Endothelial cell of umbilical vein (primary cell): ENCODE results near the gene HAGH. TPM values are rescaled to one million over a fixed set of nuclear protein-coding genes. Genes with fewer than 3 reads are reported as not detected.

Experiments used
- BruUV-seq: library from RNA; stranded (reverse); fragments of 400-500 nt; replicated peaks from 2 replicates; lab custom pipeline; 2021; lab: Mats Ljungman, UMichigan
- CTCF ChIA-PET: fragments of 300-600, 350-600 bp; sonication (Branson Sonifier 250); formaldehyde crosslinking; loops from one replicate; lab custom pipeline; 2021; ENCODE audit warnings: antibody characterized with exemption, inconsistent platforms; lab: Charles Lee
- POLR2A ChIA-PET: fragments of 300-600, 350-600 bp; sonication (Branson Sonifier 250); formaldehyde crosslinking; loops from one replicate; lab custom pipeline; 2021; ENCODE audit warnings: antibody characterized with exemption, inconsistent platforms; lab: Charles Lee
- DNase-seq: peaks from one replicate; pipeline ENCODE4 v3.0.0-alpha.2; 2011; ENCODE audit warnings: low read depth, low spot score
- FAIRE-seq: peaks from 2 replicates; lab custom pipeline; 2011; peaks lifted over from hg19 to GRCh38; lab: Jason Lieb, UNC
- H2AFZ ChIP-seq: 2 replicates; pipeline ENCODE4 v1.6.0; 2012; ENCODE audit warnings: low read depth, low read length, control low read depth, inconsistent platforms
- H3K27ac ChIP-seq: 2 replicates; pipeline ENCODE4 v1.5.1; 2011; ENCODE audit warnings: low read depth, mild to moderate bottlenecking, control low read depth, low read length, moderate library complexity; ENCODE audit not compliant: insufficient read depth
- H3K27me3 ChIP-seq, 2 experiments: 2 replicates each; pipeline versions ENCODE4 v1.6.0 to v1.6.1; 2011; ENCODE audit warnings: low read length in 2 of 2, mixed read lengths in 1 of 2; ENCODE audit not compliant: control insufficient read depth in 2 of 2, insufficient read depth in 2 of 2
- H3K36me3 ChIP-seq, 2 experiments: 2 replicates in 1 of 2; 3 replicates in 1 of 2; pipeline ENCODE4 v1.5.1; 2011; ENCODE audit warnings: low read length in 2 of 2, mild to moderate bottlenecking in 1 of 2, moderate library complexity in 1 of 2; ENCODE audit not compliant: control insufficient read depth in 2 of 2, insufficient read depth in 2 of 2; ENCODE audit errors: extremely low read depth in 1 of 2
- H3K4me1 ChIP-seq: 3 replicates; pipeline ENCODE4 v1.5.1; 2011; ENCODE audit warnings: mild to moderate bottlenecking, low read length; ENCODE audit not compliant: control insufficient read depth, insufficient read depth; ENCODE audit errors: extremely low read depth
- H3K4me2 ChIP-seq: 2 replicates; pipeline ENCODE4 v1.6.1; 2011; ENCODE audit warnings: low read length, control low read depth, mixed read lengths; ENCODE audit not compliant: insufficient read depth
- H3K4me3 ChIP-seq, 3 experiments: fragments of 200-600 bp in 1 of 3; sonication (generic), shearing (Covaris generic) in 1 of 3; replicated peaks in 1 of 3; 2 replicates each; pipeline ENCODE4 v1.5.1; 2011 to 2016; ENCODE audit warnings: control low read depth in 3 of 3, low read length in 3 of 3, mild to moderate bottlenecking in 2 of 3, inconsistent platforms in 1 of 3, low read depth in 1 of 3, moderate library complexity in 1 of 3; ENCODE audit not compliant: insufficient read depth in 1 of 3
- H3K79me2 ChIP-seq: 2 replicates; pipeline ENCODE4 v1.6.0; 2012; ENCODE audit warnings: low read length, inconsistent platforms; ENCODE audit not compliant: control insufficient read depth, insufficient read depth
- H3K9ac ChIP-seq: replicated peaks from 2 replicates; pipeline ENCODE3; 2011; ENCODE audit warnings: low read length, control low read depth; ENCODE audit not compliant: insufficient read depth; ENCODE audit errors: extremely low read depth
- H3K9me1 ChIP-seq: replicated peaks from 3 replicates; pipeline ENCODE4 v1.6.0; 2011; ENCODE audit warnings: mild to moderate bottlenecking, low read length; ENCODE audit not compliant: control insufficient read depth, insufficient read depth; ENCODE audit errors: extremely low read depth
- H3K9me3 ChIP-seq: replicated peaks from 2 replicates; pipeline ENCODE4 v1.5.1; 2012; ENCODE audit warnings: low read length, inconsistent platforms; ENCODE audit not compliant: control insufficient read depth, insufficient read depth
- H4K20me1 ChIP-seq: replicated peaks from 2 replicates; pipeline ENCODE3; 2011; ENCODE audit warnings: mild to moderate bottlenecking, low read length; ENCODE audit not compliant: control insufficient read depth, insufficient read depth; ENCODE audit errors: extremely low read depth
- CTCF ChIP-seq, 2 donors: IDR thresholded peaks; 1 replicate in 1 of 2; 2 replicates in 1 of 2; pipeline ENCODE4 v1.5.1; 2011; ENCODE audit warnings: low read length in 2 of 2, mild to moderate bottlenecking in 2 of 2, moderate library complexity in 2 of 2, control low read depth in 1 of 2, inconsistent platforms in 1 of 2, low read depth in 1 of 2; ENCODE audit not compliant: insufficient read depth in 1 of 2; ENCODE audit errors: extremely low read depth in 1 of 2
- EZH2 ChIP-seq: IDR thresholded peaks from 2 replicates; pipeline ENCODE4 v1.6.1; 2012; ENCODE audit warnings: borderline replicate concordance, low read depth, mild to moderate bottlenecking, moderate library complexity, low read length, inconsistent platforms; ENCODE audit not compliant: severe bottlenecking
- FOS ChIP-seq: IDR thresholded peaks from 2 replicates; pipeline ENCODE4 v1.6.1; 2011; ENCODE audit warnings: mild to moderate bottlenecking, low read length, moderate library complexity, borderline replicate concordance; ENCODE audit not compliant: insufficient read depth
- GATA2 ChIP-seq: IDR thresholded peaks from 2 replicates; pipeline ENCODE4 v1.7.0; 2011; ENCODE audit warnings: low read depth, mild to moderate bottlenecking, moderate library complexity, mixed read lengths, low read length; ENCODE audit not compliant: insufficient read length, insufficient read depth
- JUN ChIP-seq: IDR thresholded peaks from 2 replicates; pipeline ENCODE4 v1.6.1; 2011; ENCODE audit warnings: borderline replicate concordance, low read depth; ENCODE audit not compliant: insufficient read length, insufficient read depth
- MAX ChIP-seq: IDR thresholded peaks from 2 replicates; pipeline ENCODE4 v1.6.1; 2011; ENCODE audit not compliant: insufficient read depth, insufficient read length
- MYC ChIP-seq: IDR thresholded peaks from one replicate; pipeline ENCODE4 v1.6.1; 2011; ENCODE audit warnings: mild to moderate bottlenecking, low read depth, low read length
- POLR2A ChIP-seq: IDR thresholded peaks from 2 replicates; pipeline ENCODE4 v1.6.1; 2012; ENCODE audit warnings: low read depth, mild to moderate bottlenecking, control low read depth, low read length
- POLR2AphosphoS5 ChIP-seq: IDR thresholded peaks from 2 replicates; pipeline ENCODE4 v1.6.1; 2012; ENCODE audit warnings: low read depth, mild to moderate bottlenecking, control low read depth, low read length, moderate library complexity; ENCODE audit not compliant: insufficient read depth
- dilution Hi-C: fragments of 300-500 bp; cut with MboI; formaldehyde crosslinking; loops from one replicate; pipeline ENCODE4 v1.15.0; 2019; ENCODE audit warnings: low sequenced_read_pairs; ENCODE audit not compliant: extremely low pct_ligation_motif_present
- intact Hi-C: fragments of 100-400 bp; cut with micrococcal nuclease; formaldehyde crosslinking; loops from one replicate; pipeline ENCODE4 v1.10.0; 2022
- polyA plus RNA-seq, 4 experiments: library from polyadenylated mRNA; depleted of rRNA in 3 of 4; stranded (reverse) in 3 of 4; unstranded in 1 of 4; fragments of >200 nt; gene quantifications; 2 replicates each; pipeline versions ENCODE4 v1.2.1 to v1.2.3, GENCODE V29; 2011 to 2012; ENCODE audit warnings: missing spikeins in 1 of 4
- total RNA-seq: library from RNA; stranded (reverse); gene quantifications from 2 replicates; pipeline ENCODE4 v1.2.3, GENCODE V29; 2021

The HAGH gene
- total and polyA plus RNA-seq, 2 donors (not counting 3 experiments of a cell fraction or from before 2014, with no cell fraction given) = 54.3 to 84.2 TPM

- DNase-seq (peak; percentile 50), FAIRE-seq (peak; percentile 35)
- Histone ChIP-seq H3K9me1 (no peaks in the 10 kb centered on the region), H3K4me2 (peak overlapping the region; percentile 74), H3K36me3 (peaks cover 0 to 10% of the 10 kb centered on the region in 2 experiments), H3K9me3 (no peaks in the 10 kb centered on the region), H3K27me3 (no peaks in the 10 kb centered on the region), H3K79me2 (peaks cover 22% of the 10 kb centered on the region), H2AFZ (peak overlapping the region; percentile 39), H3K27ac (no peak overlapping the region), H3K4me1 (peaks cover 20% of the 10 kb centered on the region), H3K4me3 (peak overlapping the region; percentile 37 to 91 (median 75)), H4K20me1 (no peaks in the 10 kb centered on the region), H3K9ac (no peak overlapping the region)
- dilution Hi-C loops = no loop called here
- intact Hi-C loops = loop anchor here (2.0 kb wide), 1 partner anchor 43 kb away; the partner anchor contains the start of genes NUBP2 and SPSB3
- no TSS peak for BruUV-seq
- TF ChIP-seq CTCF (IDR thresholded peaks at IDR 0.05; ENCODE audit: extremely low read depth in 1 of 2, insufficient read depth in 1 of 2, low read depth in 1 of 2, low read length in 2 of 2) (no peak), GATA2 (no peak), POLR2AphosphoS5 (no peak), POLR2A (no peak), MAX (no peak), EZH2 (no peak), FOS (no peak), JUN (no peak), MYC (no peak)
- ChIA-PET CTCF (interaction anchor here (0.8 to 1.5 kb wide), 2 partner anchors 44 to 278 kb away, joined by 3 read pairs; partner anchors contain the start of genes NUBP2 and SPSB3), POLR2A (no interaction called here)
Observed at GRCh38 chr16:1825864-1826690, 548 bp downstream of the HAGH start.
